HK-2 (cell line): ENCODE measurements around the gene WDR48.

Experiments used
- DNase-seq: peaks from one replicate; pipeline ENCODE4 v3.0.0-alpha.2; 2018; ENCODE audit not compliant: unreplicated experiment

The WDR48 gene

GRCh38 chr3:39064646-39065045 is 12.8 kb downstream of the WDR48 start:
- no peak for DNase-seq

- peak; percentile 9 for DNase-seq
These were observed 13.4 kb downstream of the WDR48 start for GRCh38 chr3:39065197-39065596.

- DNase-seq, result no peak
These were observed 15.5 kb downstream of the WDR48 start for GRCh38 chr3:39067286-39067685.

GRCh38 chr3:39068556-39068955 is 16.7 kb downstream of the WDR48 start:
- no peak for DNase-seq

GRCh38 chr3:39075910-39076309 is 24.1 kb downstream of the WDR48 start:
- no peak for DNase-seq

DNA sequence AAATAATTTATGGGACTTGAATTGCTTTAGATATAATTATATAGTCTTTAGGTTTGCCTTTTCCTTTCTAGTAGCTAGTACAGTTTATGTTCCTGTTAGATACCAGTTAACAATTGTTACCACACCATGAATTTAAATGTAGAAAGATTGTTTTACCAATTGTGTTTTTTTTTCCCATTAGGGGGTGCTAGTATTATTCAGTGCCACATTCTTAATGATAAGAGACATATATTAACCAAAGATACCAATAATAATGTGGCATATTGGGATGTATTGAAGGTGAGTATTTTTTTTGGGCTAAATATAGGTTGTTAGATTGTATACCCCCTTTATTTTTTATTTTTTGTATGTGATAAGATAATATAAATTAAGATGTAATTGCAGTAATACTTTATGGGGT is 27.7 kb downstream of the WDR48 start:
- no peak for DNase-seq

DNA sequence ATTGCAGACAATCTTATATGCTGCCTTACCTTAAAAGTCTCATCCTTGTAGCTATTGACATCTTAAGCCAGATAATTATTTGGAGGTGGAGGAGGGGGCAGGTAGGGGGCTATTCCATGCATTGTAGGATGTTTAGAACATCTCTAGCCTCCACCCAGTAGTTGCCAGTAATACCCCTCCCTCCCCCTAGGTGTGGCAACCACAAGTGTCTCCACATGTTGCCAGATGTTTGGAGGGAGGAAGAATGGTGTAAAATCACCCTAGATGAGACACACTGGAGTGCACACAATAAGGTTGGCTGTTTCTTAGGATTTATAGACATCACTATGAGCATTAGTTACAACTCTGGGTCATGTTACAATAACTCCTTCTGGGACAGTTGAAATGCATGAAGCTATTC is 28.2 kb downstream of the WDR48 start:
- DNase-seq, result no peak

DNA sequence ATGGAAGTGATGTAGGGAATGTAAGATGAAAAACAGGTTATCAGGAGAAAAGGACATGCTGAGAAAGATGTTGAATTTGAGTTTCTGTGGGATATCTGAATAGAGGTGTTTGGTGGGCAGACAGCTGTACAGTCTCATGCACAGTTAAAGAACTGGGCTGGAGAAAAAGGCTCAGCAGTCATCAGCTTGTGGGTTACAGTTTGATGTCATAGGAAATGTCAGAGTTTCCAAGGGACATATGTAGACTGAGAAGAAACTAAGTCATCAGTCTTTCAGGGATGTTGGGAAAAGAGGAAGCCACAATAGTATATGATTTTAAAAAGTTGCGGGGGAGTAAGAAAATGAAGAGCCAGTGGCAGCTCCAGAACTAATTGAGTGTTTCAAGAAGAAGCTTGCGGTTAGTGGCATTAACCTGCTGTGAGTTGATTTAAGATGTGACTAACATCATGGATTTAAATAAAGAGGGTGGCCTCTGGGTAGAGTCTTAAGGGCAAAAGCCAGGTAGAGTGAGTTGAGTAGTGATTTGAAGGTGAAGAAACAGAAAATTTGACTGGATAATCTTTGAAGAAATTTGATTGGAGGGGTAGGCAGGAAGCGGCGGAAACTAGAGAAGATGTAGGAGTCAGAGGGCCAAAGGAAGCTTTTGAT is 31.0 kb downstream of the WDR48 start:
- no peak for DNase-seq

DNA sequence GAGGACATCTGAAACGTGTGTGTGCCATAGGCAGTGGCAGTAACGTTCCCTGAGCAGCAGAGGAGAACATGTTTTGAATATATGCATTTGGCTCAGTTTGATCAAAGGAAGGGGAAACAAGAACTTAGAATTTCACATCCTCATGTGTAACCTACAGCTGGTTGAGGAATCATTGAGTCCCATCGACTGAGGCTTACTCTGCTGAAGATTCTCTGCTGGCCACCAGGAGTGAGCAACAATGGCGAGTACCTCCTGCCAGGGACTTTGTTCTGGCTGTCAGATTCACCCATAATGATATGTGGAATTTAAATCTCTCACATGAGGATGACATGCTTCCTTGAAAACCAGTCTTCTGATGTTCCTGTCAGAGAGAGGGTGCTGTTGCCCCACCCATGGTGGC is 34.3 kb downstream of the WDR48 start:
- no peak for DNase-seq

GRCh38 chr3:39088456-39088855 is 36.6 kb downstream of the WDR48 start:
- DNase-seq, result no peak

- DNase-seq, result no peak
These were observed 37.1 kb downstream of the WDR48 start for GRCh38 chr3:39088889-39089288.

DNA sequence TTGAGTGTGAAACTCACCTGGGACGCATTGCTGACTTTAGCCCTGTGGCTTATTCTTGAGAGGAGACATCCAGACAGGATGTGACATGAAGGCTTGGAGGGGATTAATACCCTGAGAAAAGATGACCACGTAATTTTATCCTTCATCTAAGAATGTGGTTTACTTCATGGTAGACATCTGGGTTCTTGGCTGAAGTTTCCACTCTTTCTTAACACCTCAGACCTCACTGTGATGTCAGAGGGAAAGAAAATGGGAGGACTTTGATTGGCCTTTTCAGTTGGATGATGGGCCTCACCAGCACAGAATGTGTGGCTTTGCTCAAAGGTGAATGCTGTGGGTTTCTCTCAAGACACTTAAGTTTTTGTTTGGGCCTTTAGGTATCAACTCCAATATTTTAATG is 39.1 kb downstream of the WDR48 start:
- DNase-seq, result no peak

DNA sequence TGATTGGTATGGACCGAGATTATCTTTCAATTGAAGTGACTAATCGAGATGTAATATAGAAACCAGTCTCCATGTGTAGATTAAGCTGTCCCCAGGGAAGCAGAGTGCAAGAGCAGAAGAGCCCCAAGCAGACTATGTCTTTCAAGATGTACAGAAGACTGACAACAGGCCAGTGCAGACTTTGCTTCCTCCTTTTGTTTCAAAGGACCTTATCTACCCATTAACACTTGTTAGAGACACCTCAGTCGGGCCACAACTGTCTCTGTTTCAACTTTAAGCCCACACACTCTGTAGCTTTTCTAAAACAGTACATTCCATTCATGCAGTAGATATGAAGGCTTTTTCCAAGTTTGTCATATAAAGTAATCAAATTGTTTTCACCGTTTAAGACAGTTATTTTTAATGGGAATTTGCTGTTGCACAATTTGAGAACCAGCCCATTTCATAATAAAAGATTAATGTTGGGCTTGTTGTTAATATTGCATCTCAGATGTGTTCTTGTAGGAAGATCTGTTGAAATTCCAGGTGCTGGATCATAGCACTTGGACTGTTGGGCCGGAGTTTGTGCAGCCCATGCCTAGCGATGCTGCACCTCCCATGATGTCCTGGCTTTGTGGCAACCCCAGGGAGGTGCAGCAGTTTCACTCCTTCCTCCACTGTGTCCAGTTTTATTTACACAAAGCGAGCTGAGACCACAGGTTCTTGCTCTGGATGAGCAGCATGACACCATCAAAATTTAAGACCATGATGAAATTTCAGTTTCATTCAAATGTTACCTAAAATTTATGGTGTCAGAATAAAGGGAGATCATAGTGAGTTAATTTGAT is 43.2 kb downstream of the WDR48 start:
- DNase-seq, result no peak

DNA sequence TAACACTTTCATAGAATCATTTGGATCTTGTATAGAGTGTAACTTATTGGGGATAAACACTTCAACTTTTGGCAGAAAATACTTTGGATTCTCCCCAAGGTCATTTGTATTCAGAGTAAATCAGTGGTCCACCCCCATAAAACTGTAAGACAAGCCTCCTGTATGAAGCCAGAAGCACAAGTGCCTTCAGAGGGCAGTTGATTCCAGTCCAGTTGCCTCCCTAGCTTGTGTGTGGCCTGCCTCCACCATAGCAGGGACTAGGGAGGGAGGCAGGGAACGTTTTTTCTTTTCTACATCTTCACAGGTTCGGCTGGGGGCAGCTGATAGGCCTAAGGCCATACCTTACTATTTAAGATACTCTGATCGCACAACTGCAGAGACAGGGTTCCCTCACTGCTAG is 44.0 kb downstream of the WDR48 start:
- no peak for DNase-seq

- no peak for DNase-seq
These were observed 45.0 kb downstream of the WDR48 start for GRCh38 chr3:39096775-39097174.

DNA sequence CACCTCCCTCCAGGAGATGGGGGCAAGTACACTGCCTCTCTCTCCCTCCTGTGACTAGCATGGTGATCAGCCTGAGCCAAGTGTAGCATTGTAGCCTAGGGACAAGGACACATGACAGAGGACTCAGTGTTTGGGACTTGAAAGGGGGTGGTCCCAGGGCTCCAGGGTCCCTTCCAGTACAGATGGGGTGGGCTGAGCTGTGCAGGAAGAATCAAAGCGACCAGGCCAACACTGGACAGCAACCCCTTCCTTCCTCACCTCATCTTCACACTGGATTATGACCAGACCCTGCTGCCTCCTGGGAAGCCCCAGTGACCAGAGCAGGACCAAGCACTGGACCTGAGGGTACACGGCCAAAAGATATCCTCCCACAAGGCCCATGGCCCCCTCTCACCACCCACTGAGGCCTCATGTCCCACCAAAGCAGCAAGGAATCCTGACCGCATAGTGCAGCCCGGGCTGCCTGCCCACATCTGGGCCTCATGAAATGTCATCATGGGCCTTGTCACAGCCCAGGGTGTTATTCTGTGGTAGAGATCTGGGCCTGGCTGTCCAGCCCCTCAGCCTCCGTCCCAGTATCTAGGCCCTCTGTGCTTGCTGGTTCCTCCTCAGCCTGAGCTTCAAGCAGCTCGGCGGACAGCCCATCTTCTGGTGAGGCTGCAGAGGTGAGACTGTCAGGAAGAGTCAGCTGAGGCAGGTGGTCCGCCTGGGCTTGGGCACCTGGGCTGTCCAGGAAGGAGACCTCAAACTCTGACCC is 46.1 kb downstream of the WDR48 start:
- no peak for DNase-seq

DNA sequence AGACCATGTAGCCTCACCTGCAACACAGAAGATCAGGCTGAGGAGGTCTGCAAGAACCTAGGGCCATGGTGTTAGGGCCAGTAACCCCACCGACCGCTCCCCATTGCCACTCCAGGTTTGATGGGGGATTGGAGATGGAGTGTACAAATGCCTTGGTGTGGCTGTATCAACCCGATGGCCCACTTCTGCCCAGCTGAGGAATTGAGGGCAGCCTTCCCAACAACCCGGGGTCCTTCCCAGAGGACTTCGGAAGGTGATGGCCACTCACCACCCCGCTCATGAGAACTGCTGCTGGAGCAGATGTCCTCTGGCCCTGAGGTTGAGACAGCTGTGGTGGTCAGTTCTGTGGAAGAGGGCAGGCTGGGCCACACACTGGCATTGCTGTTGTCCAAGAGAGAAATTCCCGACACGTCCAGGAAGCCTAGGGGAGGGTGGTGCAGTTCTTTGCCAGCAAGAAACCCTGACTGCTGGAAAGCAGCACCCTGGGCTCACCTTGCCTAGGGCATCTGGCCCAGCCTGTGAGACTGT is 46.7 kb downstream of the WDR48 start:
- no peak for DNase-seq

DNA sequence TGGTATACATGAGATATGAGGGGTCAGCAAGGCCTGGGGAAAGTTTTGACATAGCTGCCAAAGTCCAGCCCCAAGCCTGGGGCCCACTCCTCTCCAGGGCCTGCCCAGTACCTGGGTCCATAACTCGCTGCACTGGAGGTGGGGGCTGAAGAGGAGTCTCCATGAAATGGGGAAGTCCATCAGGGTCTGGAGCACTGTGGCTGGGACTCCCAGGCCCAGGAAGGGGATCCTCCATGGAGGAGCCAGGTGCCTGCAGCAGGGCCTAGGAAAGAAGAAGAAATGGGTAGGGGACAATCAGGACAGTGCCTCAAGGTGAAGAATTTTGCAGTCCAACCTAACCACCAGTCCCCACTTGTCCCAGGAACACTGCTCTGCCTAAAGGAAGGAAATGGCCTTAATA is 47.4 kb downstream of the WDR48 start:
- DNase-seq, result no peak

DNA sequence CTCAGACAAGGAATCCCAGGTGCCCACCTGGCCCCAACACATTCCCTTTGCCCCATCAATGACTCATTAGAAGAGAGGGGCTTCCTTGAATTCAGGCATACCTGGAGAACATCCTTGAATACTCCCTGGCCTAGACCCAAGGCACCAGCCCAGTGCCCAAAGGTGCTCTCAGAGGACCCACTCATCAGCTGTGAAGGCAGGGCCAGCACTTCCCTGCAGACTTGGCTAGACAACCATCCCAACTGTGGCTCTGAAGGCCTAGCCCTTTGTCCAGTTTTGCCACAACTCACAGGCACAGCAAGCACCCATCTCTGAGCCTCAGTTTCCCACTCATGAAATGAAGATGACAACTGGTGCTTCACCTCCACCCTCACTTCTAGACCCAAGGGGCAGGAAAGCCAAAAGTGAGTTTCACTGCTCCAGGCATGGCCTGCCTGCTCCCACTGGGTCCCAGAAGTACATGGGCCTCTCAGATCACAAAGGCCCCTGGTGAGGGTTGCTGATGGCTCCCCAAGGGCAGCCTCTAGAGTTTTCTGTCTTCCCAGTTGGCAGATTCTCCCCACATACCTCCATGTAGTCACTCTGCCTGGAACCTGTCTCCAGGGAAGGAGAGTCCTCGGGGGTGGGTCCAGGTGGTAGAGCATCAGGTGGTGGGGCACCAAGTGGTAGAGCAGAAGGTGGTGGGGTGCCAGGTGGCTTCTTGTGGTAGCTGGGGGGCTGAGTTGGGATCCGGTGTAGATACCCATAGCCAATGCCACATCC is 48.1 kb downstream of the WDR48 start:
- DNase-seq, result no peak

GRCh38 chr3:39100500-39100886 is 48.7 kb downstream of the WDR48 start:
- no peak for DNase-seq

- no peak for DNase-seq
These were observed 49.3 kb downstream of the WDR48 start for GRCh38 chr3:39101022-39101689.
